Stimulated activated CD4-positive, alpha-beta T cell treated with anti-CD3 and anti-CD28 coated beads, Interleukin-1b, Interleukin-23, amount 100 ng/mL, for 4 hours (primary cell): ENCODE measurements around the gene ZNF782.
"Not testable (repeated sequence)": the region's sequence is repeated elsewhere in the genome, so short reads cannot be mapped to it uniquely, and the experiment has no call there.

Experiments
- DNase-seq, 2 donors: peaks; one replicate each; pipeline ENCODE4 v3.0.0-alpha.2; 2020; ENCODE audit warnings: low read depth in 2 of 2

Gene ZNF782

DNA sequence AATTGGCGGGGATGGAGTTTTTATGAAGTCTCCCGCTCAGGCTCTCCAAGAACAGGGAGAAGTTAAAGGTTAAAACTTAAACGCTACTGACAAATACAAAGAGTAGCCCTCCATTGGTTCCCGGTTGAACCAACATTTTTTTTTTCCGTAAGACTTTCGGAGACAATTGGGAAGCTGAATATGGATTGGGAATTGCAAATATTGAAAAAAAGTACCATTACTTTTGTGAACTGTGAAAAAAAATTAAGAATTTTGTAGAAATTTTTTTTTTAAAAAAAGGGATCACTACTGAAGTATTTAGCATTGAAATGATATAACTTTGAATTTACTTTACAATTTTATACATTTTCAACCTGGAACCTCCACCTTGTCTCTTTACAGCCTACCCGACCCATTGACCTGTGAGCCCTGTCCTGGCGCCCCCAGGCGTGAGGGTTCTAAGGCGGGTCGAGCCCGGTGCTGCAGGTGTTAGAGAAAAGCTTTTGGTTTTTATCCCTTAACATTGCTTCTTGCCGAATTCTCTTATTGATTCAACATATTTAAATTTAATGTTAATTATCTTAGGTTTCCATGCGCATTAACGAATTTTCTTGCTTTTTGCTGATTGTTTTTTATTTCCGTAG, 448 bp upstream of the ZNF782 start:
- DNase-seq = no peak

- DNase-seq = no peak
Observed at GRCh38 chr9:96852676-96853075, 1.6 kb downstream of the ZNF782 start.

GRCh38 chr9:96844040-96844439, 10.3 kb downstream of the ZNF782 start:
- no peak for DNase-seq

DNA sequence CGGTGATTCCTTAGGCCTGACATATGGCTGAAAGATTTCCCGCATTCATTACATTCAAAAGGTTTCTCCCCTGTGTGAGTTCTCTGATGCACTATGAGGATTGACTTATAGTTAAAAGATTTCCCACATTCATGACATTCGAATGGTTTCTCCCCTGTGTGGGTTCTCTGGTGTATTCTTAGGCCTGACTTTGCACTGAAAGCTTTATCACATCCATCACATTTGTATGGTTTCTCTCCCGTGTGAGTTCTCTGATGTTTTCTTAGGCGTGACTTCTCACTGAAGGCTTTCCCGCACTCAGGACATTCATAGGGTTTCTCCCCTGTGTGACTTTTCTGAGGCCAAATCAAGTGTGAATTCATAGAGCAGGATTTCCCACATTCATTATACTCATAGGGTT, 35.8 kb downstream of the ZNF782 start:
- no peak for DNase-seq

GRCh38 chr9:96817973-96818372, 36.3 kb downstream of the ZNF782 start:
- DNase-seq = no peak

- no peak for DNase-seq
Observed at GRCh38 chr9:96813607-96814006, 40.7 kb downstream of the ZNF782 start.

- not testable (repeated sequence) for DNase-seq
Observed at GRCh38 chr9:96798959-96799358, 55.4 kb downstream of the ZNF782 start.

DNA sequence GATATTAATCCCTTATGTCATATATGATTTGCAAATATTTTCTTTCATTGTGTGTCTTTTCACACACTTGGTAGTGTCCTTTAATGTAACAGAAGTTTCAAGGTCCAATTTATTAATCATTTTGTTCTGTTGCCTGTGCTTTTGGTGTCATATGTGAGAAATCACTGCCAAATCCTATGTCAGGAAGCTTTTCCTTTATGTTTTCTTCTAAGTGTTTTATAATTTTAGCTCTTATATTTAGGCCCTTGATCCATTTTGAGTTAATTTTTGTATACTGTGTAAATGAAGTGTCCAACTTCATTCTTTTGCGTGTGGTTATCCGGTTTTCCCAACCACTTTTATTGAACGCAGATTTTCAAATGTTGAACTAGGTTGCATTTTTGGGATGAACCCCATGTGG, 70.3 kb downstream of the ZNF782 start:
- no peak for DNase-seq

DNA sequence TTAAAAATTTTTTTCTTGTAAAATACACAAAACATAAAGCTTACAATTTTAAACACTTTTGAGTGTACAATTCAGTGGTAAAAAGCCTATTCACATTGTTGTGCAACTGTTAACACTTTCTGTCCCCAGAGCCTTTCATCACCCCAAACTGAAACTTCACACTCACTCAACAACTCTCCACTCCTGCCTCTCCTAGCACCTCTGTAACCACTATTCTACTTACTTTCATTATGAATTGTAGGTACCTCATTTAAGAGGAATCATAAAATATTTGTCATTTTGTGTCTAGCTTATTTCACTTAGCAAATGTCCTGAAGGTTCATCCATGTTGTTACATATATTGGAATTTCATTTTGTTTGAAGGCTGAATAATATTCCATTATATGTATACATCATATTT, 72.1 kb downstream of the ZNF782 start:
- DNase-seq = no peak

DNA sequence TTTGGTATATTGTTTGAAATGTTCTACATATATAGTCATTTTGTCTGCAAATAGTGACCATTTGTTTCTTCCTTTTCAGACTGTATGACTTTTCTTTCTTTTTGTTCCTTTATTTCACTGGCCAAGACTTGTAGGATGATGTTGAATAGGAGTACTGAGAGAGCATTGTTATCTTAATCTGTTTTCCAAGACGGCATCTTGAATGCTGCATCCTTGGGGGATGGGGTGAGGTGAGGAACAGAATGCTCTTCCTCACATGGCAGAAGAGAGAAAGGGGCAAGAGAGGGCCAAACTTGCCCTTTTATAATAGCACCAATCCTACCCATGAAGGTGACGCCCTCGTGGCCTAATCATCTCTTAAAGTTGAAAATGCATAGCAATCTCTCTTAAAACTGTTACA, 72.8 kb downstream of the ZNF782 start:
- DNase-seq = no peak

- DNase-seq = no peak
Observed at GRCh38 chr9:96779089-96779488, 75.2 kb downstream of the ZNF782 start.

DNA sequence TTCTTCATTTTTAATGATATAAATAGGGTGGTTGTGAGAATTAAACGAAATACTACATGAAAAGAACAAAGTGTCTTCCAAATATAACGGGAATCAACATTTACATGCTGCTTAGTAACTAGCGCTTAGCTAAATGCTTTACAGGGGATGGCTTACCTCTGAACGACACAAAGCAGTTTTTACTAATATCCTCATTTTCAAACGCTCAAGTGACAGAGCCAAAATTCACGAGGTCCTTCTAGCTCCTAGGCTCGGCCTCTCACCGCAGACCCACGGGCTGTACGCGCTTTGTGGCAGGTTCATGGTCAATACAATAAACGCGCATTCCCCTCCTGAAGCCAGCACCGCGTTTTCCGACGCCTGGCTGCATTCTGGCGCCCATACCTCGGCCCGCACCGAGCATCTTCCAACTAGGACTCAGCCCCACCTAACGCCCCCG, 76.9 kb downstream of the ZNF782 start:
- DNase-seq = no peak

DNA sequence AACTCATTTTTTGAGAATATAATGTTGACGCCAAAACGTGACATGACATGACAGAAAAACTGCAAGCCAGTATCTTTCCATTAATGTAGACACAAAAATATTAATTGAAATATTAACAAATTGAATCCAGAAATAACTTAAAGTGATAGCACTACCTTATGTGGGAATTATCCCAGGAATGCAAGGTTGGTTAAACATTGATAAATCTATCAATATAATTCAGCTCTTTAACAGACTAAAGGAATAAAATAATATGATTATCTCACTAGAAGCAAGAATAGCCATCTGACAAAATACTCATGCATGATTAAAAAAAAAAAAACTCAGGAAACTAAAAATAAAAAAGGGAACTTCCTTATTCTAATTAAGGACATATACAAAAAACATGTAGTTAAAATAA, 83.2 kb downstream of the ZNF782 start:
- no peak for DNase-seq

DNA sequence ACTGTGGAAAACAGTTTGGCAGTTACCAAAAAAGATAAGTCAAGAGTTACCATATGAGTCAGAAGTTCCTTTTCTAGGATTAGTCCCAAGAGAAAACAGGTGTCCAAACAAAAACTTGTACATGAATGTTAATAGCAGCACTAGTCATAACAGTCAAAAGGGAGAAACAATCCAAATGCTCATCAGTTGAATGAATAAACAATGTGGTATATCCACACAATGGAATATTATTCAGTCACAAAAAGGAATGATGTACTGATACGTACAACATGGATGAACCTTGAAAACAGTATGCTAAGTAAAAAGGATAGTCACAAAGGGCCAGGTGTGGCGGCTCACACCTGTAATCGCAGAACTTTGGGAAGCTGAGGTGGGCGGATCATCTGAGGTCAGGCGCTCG, 84.3 kb downstream of the ZNF782 start:
- no peak for DNase-seq
